GM19239 (cell line): ENCODE data around the gene ADA.

ENCODE experiments used
- DNase-seq: peaks from one replicate; pipeline ENCODE4 v3.0.0; 2011; ENCODE audit warnings: low spot score; ENCODE audit not compliant: insufficient read length
- FAIRE-seq: peaks from 2 replicates; lab custom pipeline; 2011; peaks lifted over from hg19 to GRCh38; lab: Jason Lieb, UNC

Gene ADA

DNA sequence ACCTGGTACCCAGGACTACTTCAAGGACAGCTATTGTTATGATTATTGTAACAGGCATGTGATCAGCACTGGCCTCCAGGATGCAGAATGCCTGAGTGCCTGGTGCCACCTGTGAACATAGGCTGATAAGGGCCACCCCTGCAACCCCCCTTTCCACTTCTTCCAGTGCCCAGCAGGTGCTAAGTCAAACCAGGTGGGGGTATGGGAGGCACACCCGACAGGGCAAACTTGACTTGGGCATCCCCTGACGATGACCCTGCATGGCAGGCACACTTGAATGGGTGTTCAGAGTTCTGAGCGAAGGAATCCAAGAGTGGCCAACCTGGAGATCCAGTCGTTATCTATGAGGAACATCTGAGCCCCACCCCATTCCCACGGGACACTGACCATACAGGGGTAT lies 3.4 kb downstream of the ADA start:
- FAIRE-seq: no peak
- no peak for DNase-seq

DNA sequence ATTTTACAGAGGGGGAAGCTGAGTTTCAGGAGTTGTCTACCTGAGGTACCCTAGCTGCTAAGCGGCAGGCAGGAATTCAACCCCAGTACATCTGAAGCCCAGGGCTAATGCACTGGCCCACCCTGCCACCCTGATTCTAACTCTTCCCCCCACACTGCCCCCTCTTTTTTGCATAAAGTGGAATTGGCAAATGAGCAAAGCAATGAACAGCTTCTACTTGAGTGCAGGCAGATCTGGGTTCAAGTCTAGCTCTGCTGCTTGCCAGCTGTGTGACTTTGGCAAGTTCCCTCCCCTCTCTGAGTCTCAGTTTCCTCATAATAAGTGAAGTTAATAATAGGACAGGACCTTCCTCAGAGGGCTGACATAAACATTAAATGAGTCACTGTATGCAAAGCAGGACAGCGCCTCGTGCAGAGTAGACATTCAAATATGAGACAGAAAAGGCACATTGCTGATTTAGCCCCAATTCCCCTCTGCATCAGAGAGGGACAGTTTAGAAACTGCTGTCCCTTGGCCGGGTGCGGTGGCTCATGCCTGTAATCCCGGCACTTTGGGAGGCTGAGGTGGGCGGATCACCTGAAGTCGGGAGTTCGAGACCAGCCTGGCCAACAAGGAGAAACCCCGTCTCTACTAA lies 4.7 kb downstream of the ADA start:
- peak; percentile 31 for FAIRE-seq
- DNase-seq: no peak

DNA sequence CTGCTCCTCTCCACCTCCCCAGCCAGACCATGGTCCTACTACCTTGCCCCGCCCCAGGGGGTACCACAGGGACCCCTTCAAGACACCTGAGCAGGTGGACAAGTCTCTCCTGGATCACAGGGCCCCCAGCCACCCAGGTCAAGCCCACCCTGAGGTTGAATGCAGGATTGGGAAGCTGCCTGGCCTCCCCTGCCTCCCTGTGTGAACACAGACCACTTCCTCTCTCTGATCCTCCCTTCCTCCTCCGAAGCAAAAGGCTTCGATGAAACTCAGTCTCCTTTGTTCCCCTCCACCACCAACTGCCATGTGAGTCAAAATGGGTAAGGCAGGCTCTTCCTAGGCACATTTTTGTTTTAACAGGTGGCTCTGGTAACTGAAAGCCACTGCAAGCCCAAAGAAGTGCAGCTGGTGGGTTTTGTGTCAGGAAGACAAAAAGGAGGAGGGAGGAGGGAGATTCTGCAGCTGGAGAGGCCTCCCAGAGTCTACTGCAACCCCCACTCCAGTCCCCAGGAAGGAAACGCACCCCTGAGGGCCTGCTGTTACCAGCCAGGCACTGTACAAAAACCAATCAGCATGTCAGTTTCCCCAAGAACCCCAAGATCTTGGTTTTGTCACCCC lies 5.4 kb downstream of the ADA start:
- FAIRE-seq (peak; percentile 80), DNase-seq (no peak)

DNA sequence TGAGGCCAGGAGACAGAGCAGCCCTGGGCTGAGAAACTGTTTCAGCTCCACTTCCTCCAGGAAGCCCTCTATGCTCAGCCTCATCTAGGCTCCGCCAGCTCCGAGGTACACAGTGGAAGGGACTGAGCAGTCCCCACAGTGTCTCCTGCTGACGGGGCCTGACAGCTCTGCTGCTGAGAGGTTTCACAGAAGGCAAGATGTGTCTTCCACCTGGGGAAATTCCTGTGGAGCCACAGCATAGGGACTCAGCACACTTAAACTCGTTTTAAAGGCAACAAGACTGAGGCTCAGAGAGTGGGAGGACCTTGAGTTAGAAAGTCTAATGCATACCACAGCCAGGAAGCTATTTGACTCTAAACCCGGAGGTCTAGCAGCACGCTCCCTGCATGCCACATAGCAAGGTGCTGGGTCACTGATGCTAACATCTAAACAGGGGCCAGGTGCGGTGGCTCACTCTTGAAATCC lies 6.8 kb downstream of the ADA start:
- FAIRE-seq: peak; percentile 58
- no peak for DNase-seq

DNA sequence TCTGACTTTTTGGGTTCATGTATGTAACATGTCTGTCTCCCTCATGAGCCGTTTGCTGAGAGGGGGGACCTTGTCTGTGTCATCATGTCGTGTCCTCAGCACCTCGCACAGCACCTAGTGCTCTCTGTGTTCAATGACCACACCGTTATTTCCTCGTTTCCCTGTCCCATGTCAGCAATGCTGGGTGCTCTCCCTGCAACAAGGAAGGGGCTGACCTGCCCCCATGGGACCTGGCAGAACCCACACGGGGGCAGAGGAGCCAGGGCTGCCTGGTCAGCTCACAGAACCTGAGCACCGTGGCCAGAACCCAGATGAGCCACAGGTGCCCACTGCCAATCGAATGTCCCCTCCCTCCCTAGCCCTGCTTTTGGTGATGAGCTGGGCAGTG lies 7.3 kb downstream of the ADA start:
- no peak for FAIRE-seq

DNA sequence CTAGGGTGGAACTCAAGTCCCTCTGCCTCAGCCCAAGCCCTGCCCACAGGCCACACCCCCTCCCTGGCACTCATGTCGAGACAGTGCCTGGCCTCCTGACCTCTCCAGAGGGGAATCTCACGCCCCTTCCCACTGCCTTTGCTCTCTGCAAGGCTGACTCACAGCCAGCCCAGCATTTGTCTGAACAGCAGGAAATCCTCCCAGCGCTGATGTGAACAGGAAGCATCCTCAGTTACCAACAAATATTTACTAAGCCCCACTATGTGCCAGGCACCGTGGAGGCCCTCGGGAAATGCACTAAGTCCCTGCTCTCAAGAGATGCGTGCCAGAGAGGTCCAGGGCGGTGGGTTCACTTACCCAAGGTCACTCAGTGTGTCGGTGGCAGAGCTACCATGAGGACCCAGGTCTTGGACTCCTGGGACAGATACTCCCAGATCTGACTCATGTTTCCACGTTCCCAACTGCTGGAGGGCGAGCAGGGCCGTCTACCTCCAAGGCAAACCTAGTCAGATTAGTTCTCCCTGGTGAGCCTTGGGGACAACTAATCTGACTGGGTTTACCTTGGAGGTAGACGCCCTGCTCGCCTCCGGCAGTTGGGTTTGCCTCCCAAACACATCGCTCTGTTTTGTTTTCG lies 7.8 kb downstream of the ADA start:
- FAIRE-seq: no peak
- no peak for DNase-seq

More for the DNA sequence above, 7.3 kb downstream of the ADA start:
- DNase-seq: no peak

DNA sequence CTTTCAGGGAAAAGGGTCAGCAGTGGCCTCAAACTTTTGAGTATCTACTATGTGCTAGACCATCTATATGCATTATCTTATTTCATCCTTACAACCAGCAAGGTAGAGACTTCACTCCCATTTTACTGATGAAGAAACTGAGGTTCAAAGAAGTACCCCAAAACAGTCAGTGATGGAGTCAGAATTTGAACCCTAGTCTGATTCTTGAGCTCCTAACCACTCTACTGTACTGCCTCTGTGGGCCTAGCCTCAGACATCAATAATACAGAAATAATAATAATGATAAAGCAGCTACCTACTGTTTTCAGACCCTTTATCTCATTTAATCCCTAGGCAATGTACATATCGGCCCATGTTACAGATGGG lies 8.4 kb downstream of the ADA start:
- DNase-seq (no peak), FAIRE-seq (no peak)

GRCh38 chr20:44642203-44643153 lies 9.0 kb downstream of the ADA start:
- FAIRE-seq (peak; percentile 67), DNase-seq (peak; percentile 53)

- DNase-seq (no peak), FAIRE-seq (no peak)
Observed at GRCh38 chr20:44641325-44641724, 10.2 kb downstream of the ADA start.

DNA sequence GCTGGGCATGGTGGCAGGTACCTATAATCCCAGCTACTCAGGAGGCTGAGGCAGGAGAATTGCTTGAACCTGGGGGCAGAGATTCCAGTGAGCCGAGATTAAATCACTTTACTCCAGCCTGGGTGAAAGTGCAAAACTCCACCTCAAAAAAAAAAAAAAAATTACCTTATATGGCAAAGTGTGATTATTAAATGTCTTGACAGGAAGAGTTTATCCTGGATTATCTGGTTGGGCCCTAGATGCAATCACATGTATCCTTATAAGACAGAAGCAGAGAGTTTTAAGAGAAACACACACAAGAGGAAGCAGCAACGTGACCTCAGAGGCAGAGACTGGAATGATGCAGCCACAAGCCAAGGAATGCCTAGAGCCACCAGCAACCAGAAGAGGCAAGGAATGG lies 11.0 kb downstream of the ADA start:
- FAIRE-seq: no peak
- no peak for DNase-seq

GRCh38 chr20:44637522-44638372 lies 13.8 kb downstream of the ADA start:
- FAIRE-seq: no peak
- no peak for DNase-seq

- no peak for FAIRE-seq
- no peak for DNase-seq
Observed at GRCh38 chr20:44637042-44637441, 14.5 kb downstream of the ADA start.

DNA sequence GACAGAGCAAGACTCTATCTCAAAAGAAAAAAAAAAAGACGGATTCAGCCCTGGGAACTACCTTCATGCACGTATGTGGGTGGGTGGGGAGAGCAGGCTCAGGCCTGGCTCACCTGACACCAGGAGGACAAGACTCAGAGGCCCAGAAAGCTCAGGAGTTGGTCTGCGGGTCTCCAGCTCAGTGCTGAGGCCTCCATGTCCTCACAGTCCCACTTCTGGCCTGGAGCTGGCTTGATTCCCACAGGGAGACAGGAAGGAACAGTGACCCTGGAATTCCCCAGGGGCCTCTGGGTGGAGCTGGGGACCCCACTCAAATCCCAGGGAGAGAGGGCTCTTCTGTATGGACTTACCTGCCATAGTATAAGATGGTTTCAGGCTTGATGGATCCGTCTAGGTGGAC lies 15.6 kb downstream of the ADA start:
- no peak for FAIRE-seq
- DNase-seq: no peak

GRCh38 chr20:44633872-44634600 lies 17.5 kb downstream of the ADA start:
- FAIRE-seq: no peak
- no peak for DNase-seq

DNA sequence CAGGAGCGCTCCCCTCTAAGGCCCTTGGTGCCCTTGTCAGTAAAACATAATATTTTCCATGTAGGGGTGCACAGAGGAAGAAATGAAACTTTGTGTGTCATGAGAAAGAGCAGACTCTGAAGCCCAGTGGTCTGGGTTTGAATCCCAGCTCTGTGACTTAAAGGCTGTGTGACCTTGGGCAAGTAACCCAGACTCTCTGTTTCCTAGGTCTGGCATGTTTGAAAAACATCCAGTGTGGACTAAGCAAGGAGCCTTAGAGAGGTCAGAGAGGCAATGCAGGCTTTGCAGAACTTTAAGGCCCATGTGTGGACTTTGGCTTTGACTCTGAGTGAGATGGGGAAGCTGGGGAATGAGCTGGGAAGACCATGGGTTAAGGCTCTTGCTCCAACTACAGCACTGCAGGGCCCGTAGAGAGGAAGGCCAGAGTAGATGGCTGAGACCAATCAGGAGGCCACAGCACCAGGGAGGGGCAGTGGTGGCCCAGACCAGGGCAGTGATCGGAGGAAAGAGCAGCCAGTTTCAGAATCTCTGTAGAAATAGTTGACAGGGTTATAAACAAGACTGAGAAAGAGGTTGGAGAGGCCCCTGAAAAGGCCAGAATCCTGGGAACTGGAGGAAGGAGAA lies 18.2 kb downstream of the ADA start:
- DNase-seq (no peak), FAIRE-seq (no peak)

GRCh38 chr20:44632103-44632752 lies 19.3 kb downstream of the ADA start:
- no peak for DNase-seq
- no peak for FAIRE-seq

DNA sequence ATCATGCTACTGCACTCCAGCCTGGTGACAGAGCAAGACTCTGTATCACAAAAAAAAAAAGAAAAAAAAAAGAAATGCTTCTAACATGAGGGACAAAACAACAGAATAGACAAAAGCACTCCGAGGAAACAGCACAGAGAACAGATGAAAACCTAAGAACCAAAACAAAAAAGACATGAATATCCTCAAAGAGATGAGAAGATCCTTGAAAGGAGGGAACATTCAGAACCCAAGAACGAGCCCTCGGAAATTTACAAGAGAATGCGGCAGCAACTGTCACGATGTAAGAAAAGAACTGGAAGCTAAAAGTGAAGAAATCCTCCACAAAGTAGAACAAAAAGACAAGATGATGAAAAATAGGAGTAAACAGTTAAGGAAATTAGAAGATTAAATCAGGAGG lies 21.2 kb downstream of the ADA start:
- no peak for FAIRE-seq

DNA sequence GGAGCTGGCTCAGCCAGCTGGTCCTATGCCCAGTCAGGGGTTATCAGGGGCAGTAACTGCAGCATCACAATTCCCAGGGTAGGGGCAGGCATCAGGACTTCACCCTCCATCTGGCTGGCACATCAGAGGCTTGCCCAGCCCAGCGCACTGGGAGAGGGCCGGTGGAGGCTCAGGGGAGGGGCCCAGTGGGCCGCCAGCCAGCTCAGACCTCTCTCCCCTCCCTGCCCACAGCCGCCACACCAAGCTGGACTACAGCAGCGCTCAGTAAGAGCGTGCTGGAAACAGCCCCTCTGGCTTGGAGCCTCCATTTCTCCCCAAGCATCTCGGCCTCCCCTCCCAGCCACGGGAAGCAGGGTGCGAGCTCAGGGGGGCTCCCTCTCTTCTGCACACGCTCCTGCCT lies 22.0 kb downstream of the ADA start:
- FAIRE-seq (no peak), DNase-seq (no peak)

More for the DNA sequence above, 21.2 kb downstream of the ADA start:
- no peak for DNase-seq
